GM21528 (cell line): ENCODE measurements around the gene RAB11FIP5.

Experiments
- ATAC-seq: cut with Tn5 transposase; IDR thresholded peaks from one replicate; pipeline ENCODE4 v1.9.1; 2021; ENCODE audit warnings: mild to moderate bottlenecking, moderate library complexity; ENCODE audit not compliant: unreplicated experiment, low FRiP score

The RAB11FIP5 gene

GRCh38 chr2:73085691-73086090, 27.1 kb downstream of the RAB11FIP5 start:
- ATAC-seq, result peak; percentile 87

DNA sequence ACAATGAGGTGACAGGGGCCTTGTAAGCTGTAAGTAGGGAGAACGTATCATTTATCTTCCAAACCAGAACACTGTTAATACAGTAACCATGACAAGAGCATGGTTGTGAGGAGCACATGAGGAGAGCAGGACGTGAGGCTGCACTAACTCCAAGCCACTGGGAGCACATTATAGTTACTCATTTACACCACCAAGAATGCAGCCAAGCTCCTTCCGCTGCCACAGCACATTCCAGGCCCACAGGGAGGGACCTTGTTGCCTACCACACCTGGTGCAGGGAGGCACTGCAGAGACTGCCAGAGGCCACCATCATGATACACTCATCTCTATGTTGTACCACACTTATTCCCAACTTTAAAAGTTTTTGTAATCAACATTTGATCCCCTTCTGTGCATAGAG, 27.8 kb downstream of the RAB11FIP5 start:
- ATAC-seq, result no peak

DNA sequence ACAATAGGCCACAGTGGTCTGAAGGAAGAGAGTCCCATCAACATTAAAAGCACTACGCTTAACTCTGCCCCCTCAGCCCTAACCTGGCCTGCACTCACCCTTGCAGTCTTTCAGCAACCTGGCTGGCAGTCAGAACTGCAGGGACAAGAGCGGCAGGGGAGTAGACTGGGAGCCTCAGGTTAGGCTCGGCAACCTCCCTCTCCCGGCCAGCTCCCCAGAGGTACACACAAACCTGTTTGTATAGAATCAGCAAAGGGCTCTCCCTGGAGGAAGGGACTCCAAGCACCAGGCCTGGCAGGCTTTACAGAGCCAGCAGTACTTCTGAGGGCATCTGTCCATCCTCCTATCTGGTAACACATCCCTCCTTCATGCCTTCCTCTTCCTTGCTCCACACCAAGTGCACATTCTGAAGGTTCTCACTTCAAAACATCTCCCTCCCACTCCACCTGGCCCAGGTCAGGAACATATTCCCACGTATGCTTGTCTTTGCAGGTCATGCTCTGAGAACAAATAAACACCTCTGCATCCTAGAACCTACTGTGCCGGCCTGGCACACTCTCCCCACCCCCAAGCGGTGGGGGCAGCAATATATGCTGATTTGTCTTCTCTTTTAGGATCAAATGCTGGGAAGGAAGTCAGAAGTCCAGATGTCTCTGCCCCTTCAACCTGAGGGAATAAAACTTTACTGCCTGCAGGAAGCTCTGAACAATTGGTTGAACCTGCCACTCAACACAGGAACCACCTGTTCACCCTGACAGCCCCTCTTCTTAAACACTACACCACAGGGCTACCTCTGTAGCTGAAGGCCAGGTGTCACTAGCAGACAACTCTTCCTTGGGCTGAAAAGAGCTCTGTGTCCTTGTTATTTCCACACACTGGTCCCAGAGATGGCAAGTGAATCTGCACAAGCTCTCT, 28.6 kb downstream of the RAB11FIP5 start:
- ATAC-seq, result no peak

- ATAC-seq, result no peak
These were observed 30.0 kb downstream of the RAB11FIP5 start for GRCh38 chr2:73082523-73083410.

- ATAC-seq, result no peak
These were observed 31.5 kb downstream of the RAB11FIP5 start for GRCh38 chr2:73081181-73081671.

DNA sequence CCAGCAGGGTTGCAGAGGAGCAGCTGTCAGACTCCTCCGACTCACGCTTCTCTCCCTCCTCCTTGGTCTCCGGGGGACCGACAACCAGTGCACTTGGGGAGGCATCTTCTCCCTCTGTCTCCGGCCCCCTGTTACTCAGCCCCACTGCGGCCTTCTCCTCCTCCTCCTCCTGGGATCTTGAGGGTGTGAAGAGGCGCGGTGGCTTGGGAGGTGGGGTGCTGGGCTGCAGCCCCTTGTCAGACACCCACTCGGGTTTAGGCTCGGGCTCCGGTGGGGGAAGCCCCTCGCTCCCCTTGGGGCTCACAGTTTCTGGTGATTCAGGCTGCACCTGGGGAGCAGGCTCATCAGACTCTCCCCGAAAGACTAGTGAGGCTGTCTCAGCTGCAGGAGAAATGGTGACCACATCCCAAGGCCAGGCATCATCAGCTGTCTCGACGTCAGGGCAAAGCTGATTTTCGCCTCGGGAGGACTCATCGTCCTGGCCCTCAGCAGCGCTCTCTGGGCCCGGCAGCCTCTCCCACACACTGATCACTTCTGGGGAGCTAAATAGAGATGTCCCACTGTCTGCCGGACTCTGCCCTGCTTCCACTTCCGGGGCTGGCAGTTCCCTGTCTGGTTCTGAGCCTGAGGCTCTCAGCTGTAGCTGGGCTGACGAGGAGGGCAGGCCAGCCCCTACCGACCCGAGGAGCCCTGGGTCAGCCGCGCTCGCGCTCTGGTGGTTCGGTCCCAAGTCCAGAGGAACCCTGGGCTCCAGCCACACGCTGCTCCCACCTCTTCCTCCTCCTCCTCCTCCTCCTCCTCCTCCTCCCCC, 32.2 kb downstream of the RAB11FIP5 start:
- ATAC-seq, result no peak

GRCh38 chr2:73079636-73080035, 33.1 kb downstream of the RAB11FIP5 start:
- ATAC-seq, result no peak

DNA sequence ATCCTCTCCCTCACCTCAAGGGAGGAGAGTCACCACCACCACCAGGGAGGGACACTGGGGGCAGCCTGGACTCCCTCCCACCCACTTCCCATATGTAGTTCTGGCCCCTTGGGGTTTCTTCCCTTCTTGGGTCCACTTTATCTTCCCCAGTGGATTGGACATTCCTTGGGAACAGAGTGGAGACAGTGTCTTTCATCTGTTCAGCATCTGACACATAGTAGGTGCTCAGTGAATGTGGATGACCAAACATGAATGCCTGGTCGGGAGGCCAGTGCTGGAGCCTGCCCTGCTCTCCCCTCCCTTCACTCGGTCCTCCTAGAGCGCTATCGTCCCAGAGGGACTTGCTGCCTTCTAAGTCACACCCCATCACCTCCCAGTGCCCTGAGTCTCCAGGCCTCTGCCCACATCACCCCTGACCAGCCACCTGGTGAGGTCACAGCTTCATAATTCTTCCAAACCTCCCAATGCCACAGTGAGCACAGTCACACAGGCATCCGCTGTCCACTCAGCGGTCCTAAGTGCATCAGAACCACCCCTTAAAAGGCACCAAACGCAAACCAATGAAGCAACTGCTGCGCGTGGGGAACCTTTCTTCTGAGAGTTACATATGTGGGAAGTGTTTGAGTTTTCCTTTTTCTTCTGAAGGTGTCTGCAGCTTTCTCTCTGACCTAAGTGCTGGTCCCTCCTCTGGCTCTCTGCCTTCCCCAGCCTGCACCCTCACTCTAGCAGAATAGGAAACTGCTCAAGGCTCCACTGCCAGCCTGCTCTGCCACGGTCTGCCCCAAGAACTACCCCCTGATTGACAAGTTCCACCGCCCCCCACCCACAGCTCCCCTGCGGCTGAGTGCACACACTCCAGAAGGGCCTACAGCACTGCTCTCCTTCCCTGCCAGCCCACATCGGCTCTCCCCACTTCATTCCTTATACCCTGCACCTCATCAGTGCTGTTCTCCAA, 34.0 kb downstream of the RAB11FIP5 start:
- ATAC-seq, result no peak

- ATAC-seq, result no peak
These were observed 35.3 kb downstream of the RAB11FIP5 start for GRCh38 chr2:73077424-73077795.

DNA sequence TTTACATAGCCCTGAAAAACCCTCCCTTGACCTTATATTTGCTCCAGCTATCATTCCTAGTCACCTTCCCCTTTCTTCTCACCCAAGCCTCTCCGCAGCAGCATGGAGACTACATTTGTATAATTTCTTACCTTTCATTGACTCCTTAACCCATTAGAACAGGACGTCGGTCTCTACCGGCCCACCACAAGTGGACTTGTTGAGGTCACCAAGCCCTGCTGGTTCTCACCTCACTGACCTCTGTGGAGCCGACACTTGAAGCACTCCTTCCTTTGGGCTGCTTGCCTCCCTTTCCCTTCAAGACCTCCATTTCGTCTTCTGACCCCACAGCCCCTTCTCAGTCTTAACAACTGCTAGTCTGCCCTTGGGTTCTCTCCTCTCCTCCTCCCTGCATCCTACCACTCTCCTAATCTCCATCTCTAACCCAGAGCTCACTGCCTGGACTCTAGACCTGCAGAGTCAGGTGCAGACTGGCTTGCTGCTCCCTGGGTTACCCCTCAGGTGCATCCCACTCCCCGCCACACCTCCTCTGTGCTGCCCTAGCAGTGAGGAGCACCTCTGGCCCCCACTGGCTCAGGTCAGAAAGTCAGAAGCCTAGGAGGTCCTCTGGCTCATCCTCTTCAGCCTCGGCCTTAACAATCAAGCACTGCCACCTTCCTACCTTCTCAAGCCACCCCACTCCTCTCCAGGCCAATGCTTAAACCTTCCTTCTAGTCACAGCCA, 35.9 kb downstream of the RAB11FIP5 start:
- ATAC-seq, result no peak

- no peak for ATAC-seq
These were observed 37.0 kb downstream of the RAB11FIP5 start for GRCh38 chr2:73075477-73076373.

GRCh38 chr2:73074110-73075069, 38.4 kb downstream of the RAB11FIP5 start:
- no peak for ATAC-seq

DNA sequence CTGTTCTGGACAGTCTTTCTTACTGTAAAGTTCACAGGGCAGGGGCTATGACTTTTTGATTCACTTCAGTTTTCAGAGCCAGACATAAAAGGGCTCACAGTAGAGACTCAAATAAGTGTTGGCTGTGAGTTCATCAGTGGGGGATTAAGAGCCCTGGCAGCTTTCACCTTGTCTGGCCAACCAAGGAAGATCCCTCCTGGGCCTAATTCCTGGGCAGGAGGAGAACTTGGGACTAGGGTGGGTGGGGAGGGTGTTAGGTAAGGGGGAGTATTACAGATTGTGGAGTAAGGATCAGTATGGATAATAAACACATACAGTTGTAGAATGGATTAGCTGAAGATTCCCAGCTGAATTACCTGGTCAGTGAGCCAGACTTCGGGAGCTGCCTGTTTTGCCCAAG, 40.3 kb downstream of the RAB11FIP5 start:
- ATAC-seq, result no peak

- peak; percentile 8 for ATAC-seq
These were observed 40.7 kb downstream of the RAB11FIP5 start for GRCh38 chr2:73072129-73072395.

GRCh38 chr2:73071360-73072128, 41.2 kb downstream of the RAB11FIP5 start, which contains the start of gene SFXN5:
Gene SFXN5, minus strand, starts transcription at chr2:73071712. Its CDS starts 7 bp downstream, at chr2:73071705.
- peak; percentile 93 for ATAC-seq
